ENCODE data around the gene SLC7A10.
"Not testable (repeated sequence)": the region's sequence is repeated elsewhere in the genome, so short reads cannot be mapped to it uniquely, and the experiment has no call there.

DNA sequence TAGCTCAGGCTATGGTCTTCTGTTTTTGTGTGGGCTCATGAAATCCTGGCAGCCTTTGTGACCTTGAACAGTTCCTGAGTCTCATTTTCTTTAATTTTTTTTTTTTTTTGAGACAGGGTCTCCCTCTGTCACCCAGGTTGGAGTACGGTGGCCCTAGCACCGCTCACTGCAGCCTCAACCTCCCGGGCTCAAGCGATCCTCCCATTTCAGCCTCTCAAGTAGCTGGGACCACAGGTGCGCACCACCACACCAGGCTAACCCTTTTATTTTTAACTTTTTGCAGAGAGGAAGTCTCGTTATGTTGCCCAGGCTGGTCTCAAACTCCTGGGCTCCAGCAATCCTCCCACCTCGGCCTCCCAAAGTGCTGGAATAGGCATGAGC lies 15.8 kb downstream of the SLC7A10 start:
- TF ChIP-seq EZH2 (IDR thresholded peaks at IDR 0.05; ENCODE audit: low read length) = not testable (repeated sequence)
- TF ChIP-seq, protein P1, sequence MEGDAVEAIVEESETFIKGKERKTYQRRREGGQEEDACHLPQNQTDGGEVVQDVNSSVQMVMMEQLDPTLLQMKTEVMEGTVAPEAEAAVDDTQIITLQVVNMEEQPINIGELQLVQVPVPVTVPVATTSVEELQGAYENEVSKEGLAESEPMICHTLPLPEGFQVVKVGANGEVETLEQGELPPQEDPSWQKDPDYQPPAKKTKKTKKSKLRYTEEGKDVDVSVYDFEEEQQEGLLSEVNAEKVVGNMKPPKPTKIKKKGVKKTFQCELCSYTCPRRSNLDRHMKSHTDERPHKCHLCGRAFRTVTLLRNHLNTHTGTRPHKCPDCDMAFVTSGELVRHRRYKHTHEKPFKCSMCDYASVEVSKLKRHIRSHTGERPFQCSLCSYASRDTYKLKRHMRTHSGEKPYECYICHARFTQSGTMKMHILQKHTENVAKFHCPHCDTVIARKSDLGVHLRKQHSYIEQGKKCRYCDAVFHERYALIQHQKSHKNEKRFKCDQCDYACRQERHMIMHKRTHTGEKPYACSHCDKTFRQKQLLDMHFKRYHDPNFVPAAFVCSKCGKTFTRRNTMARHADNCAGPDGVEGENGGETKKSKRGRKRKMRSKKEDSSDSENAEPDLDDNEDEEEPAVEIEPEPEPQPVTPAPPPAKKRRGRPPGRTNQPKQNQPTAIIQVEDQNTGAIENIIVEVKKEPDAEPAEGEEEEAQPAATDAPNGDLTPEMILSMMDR (optimal IDR thresholded peaks at IDR 0.05 in 1 of 3, IDR thresholded peaks at IDR 0.05 in 1 of 3, conservative IDR thresholded peaks at IDR 0.05 in 1 of 3; ENCODE audit: extremely low read depth in 1 of 3, insufficient read depth in 2 of 3, low read length in 3 of 3) = not testable (repeated sequence)

Measured in keratinocyte (primary cell).